Loucy (cell line): Measurements from ENCODE around the gene RGS7BP.

Source experiments
- H2AFZ ChIP-seq: fragments of 200-600 bp; sonication (generic); 2 replicates; pipeline ENCODE4 v1.6.0; 2016; ENCODE audit warnings: antibody characterized with exemption, mild to moderate bottlenecking, low read length, moderate library complexity
- H3F3A ChIP-seq: fragments of 200-600 bp; 2 replicates; pipeline ENCODE4 v1.6.0; 2016; ENCODE audit warnings: antibody characterized with exemption, low read depth, mild to moderate bottlenecking
- H3K27me3 ChIP-seq: fragments of 200-600 bp; sonication (generic); 2 replicates; pipeline ENCODE4 v1.6.1; 2014; ENCODE audit warnings: low read length, mild to moderate bottlenecking; ENCODE audit not compliant: insufficient read depth, poor library complexity, severe bottlenecking
- H3K36me3 ChIP-seq: fragments of 200-600 bp; sonication (generic); 2 replicates; pipeline ENCODE4 v1.6.1; 2016; ENCODE audit warnings: low read length; ENCODE audit not compliant: insufficient read depth
- H3K4me1 ChIP-seq: fragments of 200-600 bp; sonication (generic); 2 replicates; pipeline ENCODE4 v1.5.1; 2014; ENCODE audit warnings: low read length, mild to moderate bottlenecking; ENCODE audit not compliant: insufficient read depth, poor library complexity, severe bottlenecking
- H3K4me2 ChIP-seq: fragments of 200-600 bp; sonication (generic); 2 replicates; pipeline ENCODE4 v1.6.0; 2014; ENCODE audit warnings: antibody characterized with exemption, low read length, low read depth, mild to moderate bottlenecking; ENCODE audit not compliant: poor library complexity, severe bottlenecking
- H3K4me3 ChIP-seq: fragments of 200-600 bp; sonication (generic); 2 replicates; pipeline ENCODE4 v1.5.1; 2014; ENCODE audit warnings: low read length, mild to moderate bottlenecking, mixed read lengths; ENCODE audit not compliant: poor library complexity, severe bottlenecking
- H3K79me2 ChIP-seq: fragments of 200-600 bp; sonication (generic); 2 replicates; pipeline ENCODE4 v1.6.1; 2014; ENCODE audit warnings: low read length; ENCODE audit not compliant: insufficient read depth
- H3K9ac ChIP-seq: fragments of 200-600 bp; sonication (generic); 2 replicates; pipeline ENCODE4 v1.6.0; 2014; ENCODE audit warnings: mild to moderate bottlenecking, low read depth, low read length, moderate library complexity; ENCODE audit not compliant: poor library complexity, severe bottlenecking
- H3K9me2 ChIP-seq: fragments of 200-600 bp; sonication (generic); replicated peaks from 2 replicates; pipeline ENCODE4 v1.6.1; 2016; ENCODE audit warnings: low read depth, low read length, mixed read lengths
- H3K9me3 ChIP-seq: fragments of 200-600 bp; sonication (generic); 2 replicates; pipeline ENCODE4 v1.6.1; 2014; ENCODE audit warnings: mild to moderate bottlenecking, antibody characterized with exemption, low read length, low read depth; ENCODE audit not compliant: insufficient read depth
- H4K20me1 ChIP-seq: fragments of 200-600 bp; sonication (generic); 2 replicates; pipeline ENCODE4 v1.6.0; 2014; ENCODE audit warnings: antibody characterized with exemption, low read length, mild to moderate bottlenecking; ENCODE audit not compliant: insufficient read depth, poor library complexity, severe bottlenecking
- EZH2phosphoT487 ChIP-seq: fragments of 200-600 bp; IDR thresholded peaks from 2 replicates; pipeline ENCODE4 v1.6.1; 2018; ENCODE audit warnings: antibody characterized with exemption, mild to moderate bottlenecking, moderate library complexity, borderline replicate concordance
- TF ChIP-seq, protein P1 (sequence below): fragments of 200-600 bp; sonication (generic); conservative IDR thresholded peaks from 2 replicates; pipeline ENCODE4 v1.5.1; 2014; ENCODE audit warnings: mild to moderate bottlenecking, antibody characterized with exemption, low read length

The RGS7BP gene

GRCh38 chr5:64569858-64570257 is 64.0 kb downstream of the RGS7BP start:
- Histone ChIP-seq H3F3A (no peaks in the 10 kb centered on the region), H3K9me3 (no peaks in the 10 kb centered on the region; the same call in 1 of the 2 replicates), H3K4me1 (no peaks in the 10 kb centered on the region), H4K20me1 (no peaks in the 10 kb centered on the region), H3K4me3 (no peak overlapping the region), H3K4me2 (no peak overlapping the region), H3K27me3 (no peaks in the 10 kb centered on the region), H3K9me2 (no peaks in the 10 kb centered on the region), H3K9ac (no peak overlapping the region), H2AFZ (no peak overlapping the region), H3K79me2 (no peaks in the 10 kb centered on the region), H3K36me3 (no peaks in the 10 kb centered on the region)
- TF ChIP-seq EZH2phosphoT487 = no peak
- TF ChIP-seq, protein P1, sequence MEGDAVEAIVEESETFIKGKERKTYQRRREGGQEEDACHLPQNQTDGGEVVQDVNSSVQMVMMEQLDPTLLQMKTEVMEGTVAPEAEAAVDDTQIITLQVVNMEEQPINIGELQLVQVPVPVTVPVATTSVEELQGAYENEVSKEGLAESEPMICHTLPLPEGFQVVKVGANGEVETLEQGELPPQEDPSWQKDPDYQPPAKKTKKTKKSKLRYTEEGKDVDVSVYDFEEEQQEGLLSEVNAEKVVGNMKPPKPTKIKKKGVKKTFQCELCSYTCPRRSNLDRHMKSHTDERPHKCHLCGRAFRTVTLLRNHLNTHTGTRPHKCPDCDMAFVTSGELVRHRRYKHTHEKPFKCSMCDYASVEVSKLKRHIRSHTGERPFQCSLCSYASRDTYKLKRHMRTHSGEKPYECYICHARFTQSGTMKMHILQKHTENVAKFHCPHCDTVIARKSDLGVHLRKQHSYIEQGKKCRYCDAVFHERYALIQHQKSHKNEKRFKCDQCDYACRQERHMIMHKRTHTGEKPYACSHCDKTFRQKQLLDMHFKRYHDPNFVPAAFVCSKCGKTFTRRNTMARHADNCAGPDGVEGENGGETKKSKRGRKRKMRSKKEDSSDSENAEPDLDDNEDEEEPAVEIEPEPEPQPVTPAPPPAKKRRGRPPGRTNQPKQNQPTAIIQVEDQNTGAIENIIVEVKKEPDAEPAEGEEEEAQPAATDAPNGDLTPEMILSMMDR = no peak

- TF ChIP-seq, protein P1 = no peak
- no peak for TF ChIP-seq EZH2phosphoT487
Measured at GRCh38 chr5:64570395-64570996, 64.7 kb downstream of the RGS7BP start.

GRCh38 chr5:64575561-64575960 is 69.7 kb downstream of the RGS7BP start:
- Histone ChIP-seq H3K4me3 (no peak overlapping the region), H3K79me2 (no peaks in the 10 kb centered on the region), H3F3A (no peaks in the 10 kb centered on the region), H4K20me1 (no peaks in the 10 kb centered on the region), H3K9me3 (no peaks in the 10 kb centered on the region), H3K4me1 (no peaks in the 10 kb centered on the region), H3K36me3 (no peaks in the 10 kb centered on the region), H2AFZ (no peak overlapping the region), H3K27me3 (no peaks in the 10 kb centered on the region), H3K9me2 (no peaks in the 10 kb centered on the region), H3K4me2 (no peak overlapping the region), H3K9ac (no peak overlapping the region)
- TF ChIP-seq, protein P1 = no peak
- no peak for TF ChIP-seq EZH2phosphoT487

More at GRCh38 chr5:64570395-64570996, 64.7 kb downstream of the RGS7BP start:
- H3K27me3 ChIP-seq = no peaks in the 10 kb centered on the region
- no peaks in the 10 kb centered on the region for H4K20me1 ChIP-seq
- H3K9me2 ChIP-seq = no peaks in the 10 kb centered on the region
- H3K79me2 ChIP-seq = no peaks in the 10 kb centered on the region
- H3K9ac ChIP-seq = no peak overlapping the region
- H3K9me3 ChIP-seq = no peaks in the 10 kb centered on the region; the same call in 1 of the 2 replicates
- H3K4me1 ChIP-seq = no peaks in the 10 kb centered on the region
- H3K4me2 ChIP-seq = no peak overlapping the region
- no peaks in the 10 kb centered on the region for H3K36me3 ChIP-seq
- H3F3A ChIP-seq = no peaks in the 10 kb centered on the region
- no peak overlapping the region for H3K4me3 ChIP-seq
- H2AFZ ChIP-seq = no peak overlapping the region
